A673 (cell line): ENCODE data around the gene OGDHL.

Experiments
- EZH2 ChIP-seq: fragments of 200-600 bp; sonication (generic); IDR thresholded peaks from 2 replicates; pipeline ENCODE4 v1.6.1; 2017; ENCODE audit warnings: borderline replicate concordance, low read depth, mild to moderate bottlenecking, mixed read lengths, antibody characterized with exemption, low read length; ENCODE audit not compliant: poor library complexity, severe bottlenecking
- TF ChIP-seq, protein P1 (sequence below): fragments of 300-800, 200-600 bp; sonication (generic); conservative IDR thresholded peaks from 2 replicates; pipeline ENCODE4 v1.5.1; 2017; ENCODE audit warnings: low read depth, mild to moderate bottlenecking, antibody characterized with exemption, low read length, moderate library complexity, mixed read lengths

DNA sequence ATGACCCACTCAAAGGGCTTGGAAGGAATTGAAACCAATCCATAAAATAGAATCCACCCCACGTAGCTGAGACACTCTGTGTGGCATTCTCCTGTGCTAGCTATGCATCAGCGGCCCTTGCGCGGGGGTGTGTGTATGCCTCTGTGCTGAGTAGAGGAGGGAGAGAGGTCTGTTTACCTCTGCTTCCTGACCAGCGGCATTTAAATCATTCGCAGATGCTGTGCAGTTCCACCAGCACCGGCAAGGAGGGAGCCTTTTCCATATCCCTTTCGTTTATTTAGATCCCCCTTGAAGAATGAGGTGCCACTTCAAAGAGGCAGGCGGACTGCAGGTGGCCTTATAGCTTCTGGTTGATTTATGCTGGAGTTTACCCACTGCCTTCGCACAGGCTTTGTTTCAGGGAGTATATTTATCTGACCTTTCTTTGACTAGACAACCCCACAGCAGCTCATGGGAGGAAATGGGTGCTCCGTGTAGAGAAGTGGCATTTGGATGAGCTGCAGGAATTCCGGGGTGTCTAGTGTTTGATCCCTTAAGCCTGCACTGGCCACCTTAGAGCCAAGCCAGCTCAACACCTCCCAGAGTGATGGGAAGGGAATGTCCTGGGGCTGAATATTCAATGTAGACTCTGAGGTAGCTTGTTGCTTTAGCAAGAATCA, 71.3 kb downstream of the OGDHL start:
- TF ChIP-seq, protein P1, sequence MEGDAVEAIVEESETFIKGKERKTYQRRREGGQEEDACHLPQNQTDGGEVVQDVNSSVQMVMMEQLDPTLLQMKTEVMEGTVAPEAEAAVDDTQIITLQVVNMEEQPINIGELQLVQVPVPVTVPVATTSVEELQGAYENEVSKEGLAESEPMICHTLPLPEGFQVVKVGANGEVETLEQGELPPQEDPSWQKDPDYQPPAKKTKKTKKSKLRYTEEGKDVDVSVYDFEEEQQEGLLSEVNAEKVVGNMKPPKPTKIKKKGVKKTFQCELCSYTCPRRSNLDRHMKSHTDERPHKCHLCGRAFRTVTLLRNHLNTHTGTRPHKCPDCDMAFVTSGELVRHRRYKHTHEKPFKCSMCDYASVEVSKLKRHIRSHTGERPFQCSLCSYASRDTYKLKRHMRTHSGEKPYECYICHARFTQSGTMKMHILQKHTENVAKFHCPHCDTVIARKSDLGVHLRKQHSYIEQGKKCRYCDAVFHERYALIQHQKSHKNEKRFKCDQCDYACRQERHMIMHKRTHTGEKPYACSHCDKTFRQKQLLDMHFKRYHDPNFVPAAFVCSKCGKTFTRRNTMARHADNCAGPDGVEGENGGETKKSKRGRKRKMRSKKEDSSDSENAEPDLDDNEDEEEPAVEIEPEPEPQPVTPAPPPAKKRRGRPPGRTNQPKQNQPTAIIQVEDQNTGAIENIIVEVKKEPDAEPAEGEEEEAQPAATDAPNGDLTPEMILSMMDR: no peak
- no peak for TF ChIP-seq EZH2
